GM12864 (cell line): ENCODE results near the gene GPR160.

Experiments
- DNase-seq: peaks from one replicate; pipeline ENCODE4 v3.0.0-alpha.2; 2011; ENCODE audit warnings: low read depth
- H3K4me3 ChIP-seq: 2 replicates; pipeline ENCODE4 v1.5.1; 2011; ENCODE audit warnings: mild to moderate bottlenecking, low read depth, low read length, control low read depth
- TF ChIP-seq, protein P1 (sequence below): IDR thresholded peaks from 2 replicates; pipeline ENCODE4 v1.5.1; 2011; ENCODE audit warnings: low read depth, mild to moderate bottlenecking, moderate library complexity, low read length, control low read depth, inconsistent platforms; ENCODE audit errors: missing control alignments

The GPR160 gene

DNA sequence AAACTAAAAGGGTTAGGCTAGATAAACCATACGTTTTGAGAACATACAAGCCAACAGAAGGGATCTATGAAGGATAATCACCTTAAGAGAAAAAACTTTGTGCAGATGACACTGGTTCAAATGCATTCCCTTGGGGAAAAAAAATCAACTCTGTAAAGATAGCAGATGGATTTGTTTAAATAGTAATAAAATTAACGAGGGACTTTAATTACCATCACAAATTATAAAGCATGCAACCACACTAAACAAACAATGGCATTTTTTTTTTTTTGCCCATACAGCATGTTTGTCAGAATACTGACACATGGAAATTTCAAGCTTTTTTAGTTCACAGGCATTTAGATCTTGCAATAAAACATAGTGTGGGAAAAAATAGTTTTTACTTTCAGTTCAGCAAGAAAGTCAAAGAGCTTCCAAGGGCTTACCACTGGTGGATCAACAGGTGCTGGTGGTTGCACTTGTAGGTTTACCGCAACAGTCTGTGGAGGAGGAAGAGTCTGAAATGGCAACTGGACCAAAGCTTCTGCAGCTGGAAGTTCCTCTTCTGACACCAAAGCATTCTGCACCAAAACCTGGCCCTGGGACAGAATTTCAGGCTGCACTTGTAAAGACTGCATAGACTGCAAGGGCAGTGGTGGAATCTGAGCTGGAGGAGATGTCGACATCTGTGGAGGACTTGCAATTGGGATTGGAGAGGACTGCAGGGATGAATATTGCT lies 90.6 kb downstream of the GPR160 start:
- TF ChIP-seq, protein P1, sequence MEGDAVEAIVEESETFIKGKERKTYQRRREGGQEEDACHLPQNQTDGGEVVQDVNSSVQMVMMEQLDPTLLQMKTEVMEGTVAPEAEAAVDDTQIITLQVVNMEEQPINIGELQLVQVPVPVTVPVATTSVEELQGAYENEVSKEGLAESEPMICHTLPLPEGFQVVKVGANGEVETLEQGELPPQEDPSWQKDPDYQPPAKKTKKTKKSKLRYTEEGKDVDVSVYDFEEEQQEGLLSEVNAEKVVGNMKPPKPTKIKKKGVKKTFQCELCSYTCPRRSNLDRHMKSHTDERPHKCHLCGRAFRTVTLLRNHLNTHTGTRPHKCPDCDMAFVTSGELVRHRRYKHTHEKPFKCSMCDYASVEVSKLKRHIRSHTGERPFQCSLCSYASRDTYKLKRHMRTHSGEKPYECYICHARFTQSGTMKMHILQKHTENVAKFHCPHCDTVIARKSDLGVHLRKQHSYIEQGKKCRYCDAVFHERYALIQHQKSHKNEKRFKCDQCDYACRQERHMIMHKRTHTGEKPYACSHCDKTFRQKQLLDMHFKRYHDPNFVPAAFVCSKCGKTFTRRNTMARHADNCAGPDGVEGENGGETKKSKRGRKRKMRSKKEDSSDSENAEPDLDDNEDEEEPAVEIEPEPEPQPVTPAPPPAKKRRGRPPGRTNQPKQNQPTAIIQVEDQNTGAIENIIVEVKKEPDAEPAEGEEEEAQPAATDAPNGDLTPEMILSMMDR, result no peak
- no peak overlapping the region for H3K4me3 ChIP-seq
- peak; percentile 91 for DNase-seq

DNA sequence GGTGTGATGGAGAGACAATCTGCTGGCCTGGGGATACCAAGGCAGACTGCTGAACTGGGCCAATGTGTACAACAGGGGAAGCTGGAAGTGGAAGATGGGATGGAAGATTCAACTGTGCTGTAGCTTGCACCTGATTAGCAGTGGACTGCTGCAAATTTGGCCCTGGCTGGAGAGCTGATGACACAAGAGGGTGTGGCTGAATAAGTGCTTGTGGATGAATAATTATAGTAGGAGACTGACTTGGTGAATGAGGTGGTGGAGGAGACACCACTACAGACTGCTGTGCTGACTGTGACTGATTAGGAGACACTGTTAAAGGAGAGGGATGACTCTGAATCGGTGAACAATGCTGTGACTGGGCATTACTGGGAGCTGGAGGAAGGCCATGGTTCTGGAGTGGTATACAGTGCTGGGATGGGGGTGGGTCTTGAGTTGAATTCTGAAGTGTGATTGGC lies 91.2 kb downstream of the GPR160 start:
- H3K4me3 ChIP-seq, result no peak overlapping the region
- TF ChIP-seq, protein P1, result no peak
- DNase-seq, result peak; percentile 10

DNA sequence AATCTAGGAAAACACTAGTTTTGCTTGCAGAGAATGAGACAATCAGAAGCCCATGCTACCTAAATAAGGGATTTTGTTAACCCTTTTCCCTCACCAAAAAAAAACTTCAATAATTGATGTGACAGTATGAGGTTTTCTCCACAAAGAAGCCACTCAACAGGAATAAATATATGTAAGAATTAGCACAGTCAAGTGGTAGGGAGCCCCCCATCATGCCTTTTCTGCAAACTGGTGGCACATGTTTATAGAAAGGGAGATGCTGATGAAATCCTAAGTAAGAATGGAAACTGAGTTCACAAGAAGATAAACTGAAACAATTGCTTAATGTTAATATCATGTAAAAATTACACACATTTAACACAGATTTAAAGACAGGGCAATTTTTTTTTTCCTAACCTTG lies 92.7 kb downstream of the GPR160 start:
- H3K4me3 ChIP-seq, result no peak overlapping the region
- TF ChIP-seq, protein P1, result no peak
- no peak for DNase-seq

DNA sequence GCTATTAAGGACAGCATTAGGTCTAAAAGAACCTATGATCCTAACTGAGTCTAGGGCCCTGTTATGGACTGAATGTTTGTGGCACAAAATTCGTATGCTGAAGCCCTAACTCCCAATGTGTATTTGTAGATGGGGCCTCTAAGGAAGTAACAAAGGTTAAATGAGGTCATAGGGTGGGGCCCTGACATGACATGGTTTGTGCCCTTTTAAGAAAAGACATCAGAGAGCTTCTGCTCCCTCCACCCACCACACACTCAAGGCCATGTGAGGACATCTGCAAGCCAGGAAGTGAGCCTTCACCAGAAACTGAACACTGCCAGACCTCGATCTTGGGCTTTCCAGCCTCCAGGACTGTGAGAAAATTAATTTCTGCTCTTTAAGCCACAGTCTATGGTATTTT lies 94.5 kb downstream of the GPR160 start:
- TF ChIP-seq, protein P1, result no peak
- H3K4me3 ChIP-seq, result no peak overlapping the region
- no peak for DNase-seq
